H1 (cell line): ENCODE results near the gene STEAP4. TPM values are rescaled to one million over a fixed set of nuclear protein-coding genes. Genes with fewer than 3 reads are reported as not detected.

Experiments used
- ATF2 ChIP-seq: IDR thresholded peaks from 2 replicates; pipeline ENCODE4 v1.6.1; 2012; ENCODE audit warnings: low read length, inconsistent platforms
- BCL11A ChIP-seq, 2 experiments: IDR thresholded peaks; one replicate each; pipeline ENCODE4 v1.6.1; 2011; ENCODE audit warnings: low read depth in 2 of 2, low read length in 2 of 2, mild to moderate bottlenecking in 2 of 2
- CBX8 ChIP-seq: fragments of 300-800, 300-1000 bp; sonication (generic); IDR thresholded peaks from 2 replicates; pipeline ENCODE4 v1.7.1; 2016; ENCODE audit warnings: low read depth, low read length, borderline replicate concordance
- CTBP2 ChIP-seq: IDR thresholded peaks from 2 replicates; pipeline ENCODE4 v1.7.0; 2011; ENCODE audit warnings: borderline replicate concordance, mild to moderate bottlenecking, moderate library complexity, mixed read lengths, low read length; ENCODE audit not compliant: insufficient read depth, insufficient read length
- HDAC2 ChIP-seq, 2 experiments: fragments of 300-600 bp in 1 of 2; sonication (generic) in 1 of 2; IDR thresholded peaks; 2 replicates each; pipeline ENCODE4 v1.6.1; 2011 to 2012; ENCODE audit warnings: low read depth in 2 of 2, low read length in 2 of 2, mild to moderate bottlenecking in 2 of 2, moderate library complexity in 2 of 2, borderline replicate concordance in 1 of 2, inconsistent platforms in 1 of 2
- MAFK ChIP-seq: IDR thresholded peaks from 2 replicates; pipeline ENCODE4 v1.6.1; 2012; ENCODE audit warnings: low read depth, mild to moderate bottlenecking, improper control_type of control experiment, low read length
- SP2 ChIP-seq: IDR thresholded peaks from 2 replicates; pipeline ENCODE4 v1.6.1; 2012; ENCODE audit warnings: mild to moderate bottlenecking, low read length, inconsistent platforms
- YY1 ChIP-seq: IDR thresholded peaks from 2 replicates; pipeline ENCODE4 v1.6.1; 2011; ENCODE audit warnings: low read depth, mild to moderate bottlenecking, low read length
- polyA plus RNA-seq, 7 experiments: library from polyadenylated mRNA; depleted of rRNA in 3 of 7; stranded (reverse) in 5 of 7; unstranded in 2 of 7; fragments of >200 nt in 5 of 7; fragments of 200-250 nt in 2 of 7; gene quantifications; 1 replicate in 5 of 7; 2 replicates in 1 of 7; 4 replicates in 1 of 7; pipeline versions ENCODE4 v1.2.1 to v1.2.3, GENCODE V29; 2011 to 2013; ENCODE audit warnings: missing spikeins in 2 of 7, mixed read lengths in 2 of 7
- total RNA-seq: library from RNA; stranded (reverse); fragmentation: NEBNext Ultra II Directional; extraction: Animal tissue kit (Norgen Biotek cat#: 25700); gene quantifications from 2 replicates; pipeline ENCODE4 v1.2.1, GENCODE V29; 2021

The STEAP4 gene
- total and polyA plus RNA-seq, 2 of the 8 experiments (the other 6 are each of a cell fraction or from before 2014, with no cell fraction given) = under 0.01 TPM; not detected in 1

- no peak for TF ChIP-seq ATF2
- no peak for TF ChIP-seq YY1
- TF ChIP-seq BCL11A (IDR thresholded peaks at IDR 0.05; ENCODE audit: low read depth in 2 of 2, low read length in 2 of 2) = no peak
- no peak for TF ChIP-seq MAFK
- TF ChIP-seq HDAC2 (IDR thresholded peaks at IDR 0.05; ENCODE audit: borderline replicate concordance in 1 of 2, low read depth in 2 of 2, low read length in 2 of 2) = no peak
- TF ChIP-seq CTBP2 = no peak
- no peak for TF ChIP-seq CBX8
- no peak for TF ChIP-seq SP2
- TF ChIP-seq, all 59 proteins: peak for 0
Observed at GRCh38 chr7:88346357-88346756, 39.7 kb upstream of the STEAP4 start (continued).
